ENCODE measurements around the gene TIMM50.
"Not testable (repeated sequence)": the region's sequence is repeated elsewhere in the genome, so short reads cannot be mapped to it uniquely, and the experiment has no call there.

TIMM50 gene

DNA sequence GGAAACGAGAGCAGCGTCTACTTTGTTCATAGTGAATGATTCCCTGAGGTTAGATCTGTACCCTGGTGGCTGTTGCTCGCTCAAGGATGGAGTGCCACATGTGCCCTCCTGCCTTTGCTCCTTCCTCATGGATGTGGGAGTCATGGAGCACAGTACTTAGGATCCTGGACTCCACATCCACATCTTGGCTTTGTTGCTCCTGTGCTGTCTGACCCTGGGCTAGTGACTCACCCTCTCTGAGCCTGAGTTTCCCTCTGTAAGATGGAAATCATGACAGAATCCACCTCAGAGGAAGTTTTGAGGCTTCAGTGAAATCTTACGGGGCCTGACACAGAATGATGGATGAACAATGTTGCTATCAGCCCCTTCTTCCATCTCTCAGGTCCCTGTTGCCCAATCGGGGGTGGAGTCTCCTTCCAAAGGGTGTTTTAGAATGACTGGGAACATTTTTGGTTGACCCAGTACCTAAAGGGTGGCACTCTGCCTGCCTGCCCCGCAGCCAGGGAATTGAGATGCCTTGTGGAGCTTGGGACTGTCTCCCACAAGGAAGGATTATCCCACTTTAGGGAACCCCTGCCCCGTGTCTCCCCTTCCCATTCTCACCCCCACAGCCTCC is 9.8 kb upstream of the TIMM50 start:
- DNase-seq = no peak

DNA sequence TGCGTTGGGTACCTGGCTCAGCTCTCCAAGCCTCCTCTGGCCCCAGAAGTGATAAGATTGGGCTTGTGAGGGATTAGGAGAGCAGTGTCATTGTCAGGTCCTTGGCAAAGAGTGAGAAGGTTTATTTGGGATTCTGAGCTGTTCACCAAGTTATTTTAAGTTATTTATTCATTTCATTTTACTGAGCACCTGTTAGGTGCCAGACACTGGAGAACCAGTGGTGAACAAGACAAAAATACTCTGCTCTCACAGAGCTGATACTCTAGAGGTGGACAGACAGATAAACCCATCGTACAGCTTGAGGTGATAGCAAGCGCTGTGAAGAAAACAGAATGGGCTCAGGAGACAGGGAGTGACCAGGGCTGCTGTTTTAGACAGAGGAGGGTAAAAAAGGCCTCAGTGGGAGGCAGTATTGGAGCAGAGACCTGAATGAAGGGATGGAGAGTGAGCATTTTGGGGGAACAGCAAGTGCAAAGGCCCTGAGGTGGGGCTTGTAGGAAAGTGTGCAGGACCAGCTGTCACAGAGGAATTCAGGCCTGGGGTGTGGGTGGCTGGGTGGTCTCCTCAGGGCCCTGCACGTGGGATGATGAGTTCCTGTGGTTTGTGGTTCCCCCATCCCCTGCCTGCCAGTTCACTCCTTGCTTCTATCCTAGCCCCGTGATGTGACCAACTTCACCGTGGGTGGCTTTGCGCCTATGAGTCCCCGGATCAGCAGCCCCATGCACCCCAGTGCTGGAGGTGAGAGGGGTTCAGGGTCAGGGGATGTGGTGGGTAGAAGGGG is 8.7 kb upstream of the TIMM50 start:
- no peak for DNase-seq

DNA sequence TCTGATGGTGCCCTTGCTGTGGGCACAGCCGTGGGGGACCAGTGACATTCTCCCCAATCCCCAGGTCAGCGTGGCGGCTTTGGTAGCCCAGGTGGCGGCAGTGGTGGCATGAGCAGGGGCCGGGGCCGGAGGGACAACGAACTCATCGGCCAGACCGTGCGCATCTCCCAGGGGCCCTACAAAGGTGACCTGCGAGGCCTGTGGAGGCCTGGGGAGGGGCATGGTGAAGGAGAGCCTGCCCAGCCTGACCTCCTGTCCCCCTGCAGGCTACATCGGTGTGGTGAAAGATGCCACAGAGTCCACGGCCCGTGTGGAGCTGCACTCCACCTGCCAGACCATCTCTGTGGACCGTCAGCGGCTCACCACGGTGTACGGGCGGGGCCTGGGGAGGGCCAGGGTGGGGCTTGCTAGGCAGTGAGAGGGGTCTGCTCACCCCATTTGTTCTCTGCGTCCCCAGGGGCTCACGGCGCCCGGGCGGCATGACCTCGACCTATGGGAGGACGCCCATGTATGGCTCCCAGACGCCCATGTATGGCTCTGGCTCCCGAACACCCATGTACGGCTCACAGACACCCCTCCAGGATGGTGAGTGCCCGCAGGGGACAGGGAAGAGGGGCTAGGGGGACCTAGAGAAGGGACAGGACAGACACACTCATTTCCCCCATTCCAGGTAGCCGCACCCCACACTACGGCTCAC is 7.7 kb upstream of the TIMM50 start:
- DNase-seq = no peak

DNA sequence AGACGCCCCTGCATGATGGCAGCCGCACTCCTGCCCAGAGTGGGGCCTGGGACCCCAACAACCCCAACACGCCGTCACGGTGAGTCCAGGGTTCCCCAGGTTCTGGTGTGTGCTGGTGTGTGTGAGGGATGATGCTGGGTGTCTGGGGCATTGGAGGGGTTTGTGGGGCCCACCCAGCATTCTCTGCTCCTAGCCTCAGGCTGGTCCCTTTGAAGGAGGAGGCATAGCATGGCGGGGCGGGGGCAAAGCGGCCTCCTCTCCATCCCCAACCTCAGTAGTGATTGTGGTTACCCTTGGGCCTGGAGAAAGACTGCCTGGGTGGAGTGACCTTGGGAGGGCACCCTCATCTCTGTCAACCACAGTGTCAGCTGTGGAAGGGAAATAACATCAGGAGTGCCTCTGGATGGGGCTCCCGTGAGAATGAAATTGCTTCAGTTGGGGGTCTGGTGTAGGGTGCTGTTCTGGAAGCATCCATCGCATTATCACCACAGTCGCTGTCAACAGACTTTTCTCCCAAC is 7.1 kb upstream of the TIMM50 start:
- DNase-seq = no peak

DNA sequence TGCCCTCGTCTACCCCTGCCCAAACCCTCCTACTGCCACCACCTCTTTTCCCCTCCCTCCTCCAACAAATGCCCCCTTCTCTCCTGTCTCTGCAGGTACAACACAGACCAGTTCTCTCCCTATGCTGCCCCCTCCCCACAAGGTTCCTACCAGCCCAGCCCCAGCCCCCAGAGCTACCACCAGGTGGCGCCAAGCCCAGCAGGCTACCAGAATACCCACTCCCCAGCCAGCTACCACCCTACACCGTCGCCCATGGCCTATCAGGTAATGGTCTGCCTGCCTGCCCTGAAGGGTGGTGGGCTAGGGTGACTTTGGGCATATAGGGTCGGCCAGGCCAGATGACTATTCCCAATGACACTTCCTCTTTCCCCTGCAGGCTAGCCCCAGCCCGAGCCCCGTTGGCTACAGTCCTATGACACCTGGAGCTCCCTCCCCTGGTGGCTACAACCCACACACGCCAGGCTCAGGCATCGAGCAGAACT is 6.5 kb upstream of the TIMM50 start:
- DNase-seq = peak; percentile 18

- DNase-seq = no peak
Observed at GRCh38 chr19:39475748-39476147, 4.9 kb upstream of the TIMM50 start.

DNA sequence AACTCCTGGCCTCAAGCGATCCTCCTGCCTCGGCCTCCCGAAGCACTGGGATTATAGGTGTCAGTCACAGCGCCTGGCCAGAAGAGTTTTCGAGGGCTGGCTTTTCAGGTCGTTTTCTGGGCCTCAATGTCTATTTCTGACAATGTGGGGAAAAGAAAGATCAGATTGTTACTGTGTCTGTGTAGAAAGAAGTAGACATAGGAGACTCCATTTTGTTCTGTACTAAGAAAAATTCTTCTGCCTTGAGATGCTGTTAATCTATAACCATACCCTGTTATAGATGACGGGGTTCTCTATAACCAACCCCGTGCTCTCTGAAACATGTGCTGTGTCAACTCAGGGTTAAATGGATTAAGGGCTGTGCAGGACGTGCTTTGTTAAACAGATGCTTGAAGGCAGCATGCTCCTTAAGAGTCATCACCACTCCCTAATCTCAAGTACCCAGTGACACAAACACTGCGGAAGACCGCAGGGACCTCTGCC is 1.3 kb upstream of the TIMM50 start:
- not testable (repeated sequence) for DNase-seq

- no peak for DNase-seq
Observed at GRCh38 chr19:39479916-39480315, 722 bp upstream of the TIMM50 start.

- DNase-seq = no peak
Observed at GRCh38 chr19:39481229-39481545, 549 bp downstream of the TIMM50 start.

GRCh38 chr19:39481676-39482075 is 1.0 kb downstream of the TIMM50 start:
- DNase-seq = no peak

DNA sequence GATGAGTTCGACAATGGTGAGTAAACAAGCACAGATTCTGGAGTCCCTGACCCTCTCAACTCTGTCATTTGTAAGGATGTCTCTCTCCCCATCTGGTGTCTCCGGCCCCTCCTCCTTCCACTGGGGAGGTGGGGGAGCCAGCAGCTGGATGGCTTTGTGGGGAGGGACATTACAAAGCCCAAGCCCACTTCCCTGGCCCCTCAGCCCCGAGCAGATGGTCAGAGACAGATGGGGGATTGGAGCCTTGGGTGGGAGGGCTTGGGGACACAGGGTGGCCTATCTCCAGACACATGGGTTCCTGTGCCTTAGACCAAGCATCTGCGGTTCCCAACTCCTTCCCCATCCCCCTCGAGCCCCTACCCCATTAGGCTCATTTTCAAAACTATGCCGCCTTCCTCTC is 2.5 kb downstream of the TIMM50 start:
- no peak for DNase-seq

- no peak for DNase-seq
Observed at GRCh38 chr19:39489756-39490155, 9.1 kb downstream of the TIMM50 start.

DNA sequence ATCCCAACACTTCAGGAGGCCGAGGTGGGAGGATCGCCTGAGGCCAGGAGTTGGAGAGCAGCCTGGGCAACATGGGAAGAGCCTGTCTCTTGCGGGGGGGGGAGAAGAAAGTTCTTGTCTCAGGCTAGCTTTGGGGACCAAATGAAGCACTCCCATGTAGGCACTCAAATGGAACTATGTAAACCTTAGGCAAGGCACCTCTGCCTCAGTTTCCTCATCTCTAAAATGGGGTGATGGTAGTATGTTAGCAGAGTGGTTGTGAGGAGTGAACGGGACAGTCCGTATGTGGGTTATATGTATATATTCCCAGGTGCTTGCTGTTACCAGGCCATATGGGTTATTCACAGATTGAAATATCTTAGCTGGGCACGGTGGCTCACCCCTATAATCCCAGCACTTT is 11.6 kb downstream of the TIMM50 start:
- no peak for DNase-seq

- DNase-seq = no peak
Observed at GRCh38 chr19:39492788-39493187, 12.2 kb downstream of the TIMM50 start.

DNA sequence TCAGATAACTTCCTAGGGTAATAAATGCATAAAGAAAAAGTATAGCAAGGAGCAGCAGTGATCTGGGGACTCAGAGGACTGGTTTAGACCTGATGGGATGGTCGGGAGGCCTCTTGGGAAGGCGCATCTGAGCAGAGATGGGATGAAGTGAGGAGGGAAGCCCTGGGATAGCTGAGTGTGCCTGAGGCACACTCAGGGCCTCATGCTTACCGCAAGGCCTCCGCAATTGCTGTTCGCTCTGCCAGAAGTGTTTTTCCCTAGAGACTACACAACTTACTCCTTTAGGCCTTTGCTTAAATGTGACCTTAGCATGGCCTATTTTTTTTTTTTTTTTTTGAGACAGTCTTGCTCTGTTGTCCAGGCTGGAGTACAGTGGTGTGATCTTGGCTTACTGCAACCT is 14.0 kb downstream of the TIMM50 start:
- DNase-seq = no peak

- DNase-seq = no peak
Observed at GRCh38 chr19:39496063-39496462, 15.4 kb downstream of the TIMM50 start.

DNA sequence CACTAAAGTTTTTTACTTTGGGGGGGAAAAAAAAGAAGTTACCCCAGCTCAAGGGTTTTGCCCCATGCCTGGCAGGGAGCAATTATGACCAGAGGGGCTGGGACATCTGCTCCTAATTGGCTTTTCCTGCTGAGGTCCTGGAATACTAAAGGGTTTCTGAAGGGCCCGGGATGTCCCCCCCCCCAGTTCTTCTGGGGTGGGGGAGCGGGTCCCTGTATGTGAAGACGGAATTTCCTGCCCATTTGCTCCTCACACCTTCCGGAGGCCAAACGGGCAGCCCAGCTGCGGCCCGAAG is 17.0 kb downstream of the TIMM50 start:
- no peak for DNase-seq

DNA sequence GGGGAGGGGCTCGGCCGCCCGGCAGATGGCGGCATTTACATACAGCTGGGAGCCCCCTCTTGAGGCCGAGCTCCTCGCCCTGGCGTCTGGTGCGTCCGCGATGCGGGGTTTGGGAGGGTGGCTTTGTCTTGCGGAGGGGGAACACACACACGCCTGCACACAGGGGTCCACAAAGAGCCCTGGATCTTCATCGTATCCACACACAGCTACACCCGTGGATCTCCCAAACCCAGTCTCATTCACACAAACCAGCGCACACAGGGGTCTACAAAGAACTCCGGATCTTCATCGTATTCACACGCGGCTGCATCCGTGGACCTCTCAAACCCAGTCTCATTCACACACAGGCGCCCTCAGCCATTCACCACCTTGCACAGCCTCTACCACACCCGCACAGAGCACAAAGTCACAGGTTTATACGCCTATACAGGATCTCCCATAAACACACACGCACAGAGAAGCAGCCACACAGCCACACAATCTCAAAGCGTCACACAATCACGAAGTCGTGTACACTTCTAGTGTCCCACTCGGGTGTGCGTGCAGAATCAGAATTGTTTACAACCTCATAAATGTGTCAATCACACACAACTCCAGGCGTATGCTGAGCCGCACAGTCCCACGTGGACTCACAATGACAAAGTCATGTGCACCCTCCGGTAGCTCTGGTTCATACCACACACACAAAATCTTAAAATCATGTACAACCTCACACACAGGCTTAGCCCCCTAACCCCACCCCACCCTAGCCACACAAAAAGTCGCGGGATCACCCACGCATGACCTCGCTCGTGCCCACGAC is 17.6 kb downstream of the TIMM50 start:
- peak; percentile 18 for DNase-seq

GRCh38 chr19:39498798-39499642 is 18.4 kb downstream of the TIMM50 start, which contains the start of gene DLL3:
TSS of gene DLL3 (plus strand) at chr19:39498947. CDS start at chr19:39498975, 28 bp downstream.
- no peak for DNase-seq

- DNase-seq = no peak
Observed at GRCh38 chr19:39499932-39500331, 19.3 kb downstream of the TIMM50 start.

DNA sequence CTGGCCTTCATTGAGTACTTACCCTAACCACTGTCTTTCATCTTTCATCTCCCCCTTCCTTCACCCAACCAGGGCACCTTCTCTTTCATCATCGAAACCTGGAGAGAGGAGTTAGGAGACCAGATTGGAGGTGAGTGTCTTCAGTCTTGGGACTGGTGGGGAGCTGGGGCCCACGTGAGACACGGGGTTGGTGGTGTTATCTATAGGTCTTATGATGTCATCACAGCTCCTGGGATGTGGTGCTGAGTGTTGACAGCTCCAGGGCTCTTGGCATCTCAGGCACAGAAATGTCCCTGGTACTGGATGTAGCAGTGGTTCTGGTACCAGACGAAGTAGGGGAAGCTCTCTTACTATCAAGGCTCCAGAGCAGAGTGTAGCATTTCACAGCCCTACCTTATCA is 19.9 kb downstream of the TIMM50 start:
- DNase-seq = no peak

DNA sequence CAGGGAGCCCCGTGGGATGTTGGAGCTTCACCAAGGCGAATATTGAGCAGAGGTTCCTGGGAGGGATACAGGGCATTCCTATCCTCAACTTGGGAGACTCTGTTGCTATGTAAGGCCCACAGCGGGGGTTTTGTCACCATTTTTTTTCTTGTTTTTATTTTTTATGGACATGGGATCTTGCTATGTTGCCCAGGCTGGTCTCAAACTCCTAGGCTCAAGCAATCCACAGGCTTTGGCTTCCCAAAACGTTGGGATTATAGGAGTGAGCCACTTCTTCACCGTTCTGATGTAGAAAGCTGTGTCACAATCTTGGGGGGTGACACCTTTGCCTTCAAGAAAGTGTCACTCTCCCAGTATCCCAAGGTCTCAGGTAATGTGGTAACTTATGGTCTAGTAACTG is 20.7 kb downstream of the TIMM50 start:
- DNase-seq = no peak
